RWPE1 (cell line): Measurements from ENCODE around the gene NDUFV1.
"Not testable (repeated sequence)": the region's sequence is repeated elsewhere in the genome, so short reads cannot be mapped to it uniquely, and the experiment has no call there.

Source experiments
- CTCF ChIA-PET: fragments of 350-600 bp; sonication (Branson Sonifier 250); formaldehyde crosslinking; extraction: SDS; loops from one replicate; lab custom pipeline; 2021; lab: Yijun Ruan, JAX
- POLR2A ChIA-PET: fragments of 400-600 bp; formaldehyde crosslinking; extraction: SDS; loops from one replicate; lab custom pipeline; 2020; ENCODE audit warnings: antibody characterized with exemption; ENCODE audit not compliant: low non-redundant PET; lab: Yijun Ruan, JAX
- DNase-seq: peaks from one replicate; pipeline ENCODE4 v3.0.0; 2012; ENCODE audit warnings: low spot score
- H3K27ac ChIP-seq: fragments of 450-650 bp; 2 replicates; pipeline ENCODE4 v1.5.1; 2017
- CTCF ChIP-seq: fragments of 450-650 bp; conservative IDR thresholded peaks from 2 replicates; pipeline ENCODE4 v1.5.1; 2017; ENCODE audit warnings: low read depth, mild to moderate bottlenecking

NDUFV1 gene

GRCh38 chr11:67635231-67635521, 28.4 kb downstream of the NDUFV1 start:
- no peak overlapping the region for H3K27ac ChIP-seq
- no peak for TF ChIP-seq CTCF
- ChIA-PET POLR2A (no interaction called here), CTCF (no interaction called here)
- DNase-seq, result no peak

GRCh38 chr11:67636962-67637361, 30.2 kb downstream of the NDUFV1 start:
- TF ChIP-seq CTCF, result no peak
- DNase-seq, result no peak
- POLR2A ChIA-PET, result no interaction called here
- no peak overlapping the region for H3K27ac ChIP-seq
- CTCF ChIA-PET, result no interaction called here

GRCh38 chr11:67637441-67637840, 30.7 kb downstream of the NDUFV1 start:
- CTCF ChIA-PET, DNase-seq, H3K27ac ChIP-seq, POLR2A ChIA-PET: not testable (repeated sequence)

GRCh38 chr11:67638535-67639437, 32.0 kb downstream of the NDUFV1 start:
- DNase-seq, result no peak
- H3K27ac ChIP-seq, result no peak overlapping the region
- no peak for TF ChIP-seq CTCF
- POLR2A ChIA-PET, result no interaction called here
- CTCF ChIA-PET, result interaction anchor here (1.1 kb wide), 1 partner anchor 23 kb away, joined by 4 read pairs; no protein-coding TSS in a partner anchor

GRCh38 chr11:67639438-67639859, 32.7 kb downstream of the NDUFV1 start, which contains the start of gene TBX10:
TBX10 (minus strand) TSS chr11:67639763; CDS start chr11:67639472, 291 bp downstream.
- no peak for DNase-seq
- TF ChIP-seq CTCF, result no peak
- no peak within 1 kb of the TSS for H3K27ac ChIP-seq
- CTCF ChIA-PET, result interaction anchor here (0.7 to 1.1 kb wide), 2 partner anchors 23 to 27 kb away, joined by 4 read pairs; no protein-coding TSS in a partner anchor
- POLR2A ChIA-PET, result no interaction called here

GRCh38 chr11:67640021-67640757, 33.5 kb downstream of the NDUFV1 start:
- POLR2A ChIA-PET, result no interaction called here
- TF ChIP-seq CTCF, result peak; percentile 54
- DNase-seq, result peak; percentile 12
- no peak overlapping the region for H3K27ac ChIP-seq
- CTCF ChIA-PET, result interaction anchor here (0.7 kb wide), 1 partner anchor 26 kb away, joined by 4 read pairs; no protein-coding TSS in a partner anchor
